ENCODE data around the gene ATG12.

DNA sequence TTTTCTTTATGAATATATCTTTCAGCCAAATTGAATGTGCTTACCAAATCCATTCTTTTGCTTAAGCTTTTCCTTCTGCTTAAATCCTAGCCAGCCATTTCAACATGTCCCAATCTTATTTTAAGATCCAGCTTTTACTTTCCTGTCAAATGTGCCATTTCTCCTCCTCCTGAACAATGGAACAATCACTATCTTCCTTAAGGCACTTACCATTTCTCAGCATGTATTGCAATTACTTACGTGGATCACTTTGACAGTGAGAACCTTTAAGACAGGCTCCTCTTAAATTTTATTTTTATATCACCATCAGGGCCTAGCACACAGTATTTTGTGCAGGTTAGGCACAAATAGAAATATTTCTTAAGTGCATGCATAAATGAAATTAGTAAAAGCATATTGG is 20.5 kb downstream of the ATG12 start:
- TF ChIP-seq POLR2A (IDR thresholded peaks at IDR 0.05): no peak
- TF ChIP-seq, protein P1, sequence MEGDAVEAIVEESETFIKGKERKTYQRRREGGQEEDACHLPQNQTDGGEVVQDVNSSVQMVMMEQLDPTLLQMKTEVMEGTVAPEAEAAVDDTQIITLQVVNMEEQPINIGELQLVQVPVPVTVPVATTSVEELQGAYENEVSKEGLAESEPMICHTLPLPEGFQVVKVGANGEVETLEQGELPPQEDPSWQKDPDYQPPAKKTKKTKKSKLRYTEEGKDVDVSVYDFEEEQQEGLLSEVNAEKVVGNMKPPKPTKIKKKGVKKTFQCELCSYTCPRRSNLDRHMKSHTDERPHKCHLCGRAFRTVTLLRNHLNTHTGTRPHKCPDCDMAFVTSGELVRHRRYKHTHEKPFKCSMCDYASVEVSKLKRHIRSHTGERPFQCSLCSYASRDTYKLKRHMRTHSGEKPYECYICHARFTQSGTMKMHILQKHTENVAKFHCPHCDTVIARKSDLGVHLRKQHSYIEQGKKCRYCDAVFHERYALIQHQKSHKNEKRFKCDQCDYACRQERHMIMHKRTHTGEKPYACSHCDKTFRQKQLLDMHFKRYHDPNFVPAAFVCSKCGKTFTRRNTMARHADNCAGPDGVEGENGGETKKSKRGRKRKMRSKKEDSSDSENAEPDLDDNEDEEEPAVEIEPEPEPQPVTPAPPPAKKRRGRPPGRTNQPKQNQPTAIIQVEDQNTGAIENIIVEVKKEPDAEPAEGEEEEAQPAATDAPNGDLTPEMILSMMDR (IDR thresholded peaks at IDR 0.05): no peak

Data from Peyer's patch (tissue), 4 donors.